Measurements from ENCODE around the gene ATP8A2. TPM values are rescaled to one million over a fixed set of nuclear protein-coding genes. Genes with fewer than 3 reads are reported as not detected.

ATP8A2 gene
- total RNA-seq, 1 donor from 2014 or later = 1.7 TPM

- intact Hi-C loops (cut with DNase I) = no loop called here
- H3K27me3 ChIP-seq (ENCODE audit: low read depth) = no peaks in the 10 kb centered on the region
- H3K27ac ChIP-seq = no peak overlapping the region
- no peak for ATAC-seq
- H3K36me3 ChIP-seq = no peaks in the 10 kb centered on the region
- no peak for DNase-seq
- H3K9me3 ChIP-seq = no peaks in the 10 kb centered on the region
- no peaks in the 10 kb centered on the region for H3K4me1 ChIP-seq
- no peak for TF ChIP-seq CTCF (IDR thresholded peaks at IDR 0.05)
- H3K4me3 ChIP-seq = no peak overlapping the region
Observed at GRCh38 chr13:25806264-25806974, 434.6 kb downstream of the ATP8A2 start.

- Histone ChIP-seq H3K27ac (no peak overlapping the region), H3K27me3 (ENCODE audit: low read depth) (no peaks in the 10 kb centered on the region), H3K4me3 (no peak overlapping the region), H3K4me1 (no peaks in the 10 kb centered on the region), H3K36me3 (no peaks in the 10 kb centered on the region), H3K9me3 (peaks cover 3% of the 10 kb centered on the region)
- ATAC-seq (no peak), DNase-seq (no peak)
- intact Hi-C loops (cut with DNase I) = no loop called here
- TF ChIP-seq CTCF (IDR thresholded peaks at IDR 0.05) = no peak
Observed at GRCh38 chr13:25807562-25807961, 435.8 kb downstream of the ATP8A2 start.

GRCh38 chr13:25811506-25811905 is 439.7 kb downstream of the ATP8A2 start:
- Histone ChIP-seq H3K36me3 (no peaks in the 10 kb centered on the region), H3K4me3 (no peak overlapping the region), H3K27ac (no peak overlapping the region), H3K27me3 (ENCODE audit: low read depth) (no peaks in the 10 kb centered on the region), H3K9me3 (peaks cover 3% of the 10 kb centered on the region), H3K4me1 (no peaks in the 10 kb centered on the region)
- intact Hi-C loops (cut with DNase I) = no loop called here
- TF ChIP-seq CTCF (IDR thresholded peaks at IDR 0.05) = no peak
- DNase-seq (no peak), ATAC-seq (no peak)

- TF ChIP-seq CTCF (IDR thresholded peaks at IDR 0.05) = no peak
- H3K4me3 ChIP-seq = no peak overlapping the region
- DNase-seq (peak; percentile 59), ATAC-seq (peak in 1 of 2 donors; percentile 87)
- no peak overlapping the region for H3K27ac ChIP-seq
- H3K4me1 ChIP-seq = no peaks in the 10 kb centered on the region
- no peaks in the 10 kb centered on the region for H3K27me3 ChIP-seq (ENCODE audit: low read depth)
- H3K36me3 ChIP-seq = no peaks in the 10 kb centered on the region
- peaks cover 3% of the 10 kb centered on the region for H3K9me3 ChIP-seq
- intact Hi-C loops (cut with DNase I) = no loop called here
Observed at GRCh38 chr13:25816239-25816638, 444.5 kb downstream of the ATP8A2 start.

GRCh38 chr13:25819856-25820530 is 448.2 kb downstream of the ATP8A2 start:
- no peaks in the 10 kb centered on the region for H3K4me1 ChIP-seq
- H3K9me3 ChIP-seq = no peaks in the 10 kb centered on the region
- H3K27ac ChIP-seq = no peak overlapping the region
- no peak for TF ChIP-seq CTCF (IDR thresholded peaks at IDR 0.05)
- intact Hi-C loops (cut with DNase I) = no loop called here
- no peaks in the 10 kb centered on the region for H3K27me3 ChIP-seq (ENCODE audit: low read depth)
- DNase-seq (no peak), ATAC-seq (peak; percentile 48 to 58)
- H3K4me3 ChIP-seq = no peak overlapping the region
- no peaks in the 10 kb centered on the region for H3K36me3 ChIP-seq

All from lower lobe of right lung (tissue), 2 donors.